ENCODE measurements around the gene GBF1.

The GBF1 gene

DNA sequence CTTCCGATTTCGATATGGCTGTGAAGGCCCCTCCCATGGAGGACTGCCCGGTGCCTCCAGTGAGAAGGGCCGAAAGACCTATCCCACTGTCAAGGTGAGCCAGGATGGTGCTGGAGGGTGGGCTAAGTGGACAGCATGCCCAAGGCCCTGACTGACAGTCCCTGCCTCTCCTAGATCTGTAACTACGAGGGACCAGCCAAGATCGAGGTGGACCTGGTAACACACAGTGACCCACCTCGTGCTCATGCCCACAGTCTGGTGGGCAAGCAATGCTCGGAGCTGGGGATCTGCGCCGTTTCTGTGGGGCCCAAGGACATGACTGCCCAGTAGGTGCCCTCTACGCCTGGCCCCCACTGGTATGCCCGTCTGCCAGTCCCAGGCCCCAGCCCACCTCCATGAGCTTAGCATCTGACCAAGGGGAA lies 151.4 kb downstream of the GBF1 start:
- no peak for FAIRE-seq

GRCh38 chr10:102397222-102398171 lies 152.2 kb downstream of the GBF1 start:
- FAIRE-seq, result no peak

DNA sequence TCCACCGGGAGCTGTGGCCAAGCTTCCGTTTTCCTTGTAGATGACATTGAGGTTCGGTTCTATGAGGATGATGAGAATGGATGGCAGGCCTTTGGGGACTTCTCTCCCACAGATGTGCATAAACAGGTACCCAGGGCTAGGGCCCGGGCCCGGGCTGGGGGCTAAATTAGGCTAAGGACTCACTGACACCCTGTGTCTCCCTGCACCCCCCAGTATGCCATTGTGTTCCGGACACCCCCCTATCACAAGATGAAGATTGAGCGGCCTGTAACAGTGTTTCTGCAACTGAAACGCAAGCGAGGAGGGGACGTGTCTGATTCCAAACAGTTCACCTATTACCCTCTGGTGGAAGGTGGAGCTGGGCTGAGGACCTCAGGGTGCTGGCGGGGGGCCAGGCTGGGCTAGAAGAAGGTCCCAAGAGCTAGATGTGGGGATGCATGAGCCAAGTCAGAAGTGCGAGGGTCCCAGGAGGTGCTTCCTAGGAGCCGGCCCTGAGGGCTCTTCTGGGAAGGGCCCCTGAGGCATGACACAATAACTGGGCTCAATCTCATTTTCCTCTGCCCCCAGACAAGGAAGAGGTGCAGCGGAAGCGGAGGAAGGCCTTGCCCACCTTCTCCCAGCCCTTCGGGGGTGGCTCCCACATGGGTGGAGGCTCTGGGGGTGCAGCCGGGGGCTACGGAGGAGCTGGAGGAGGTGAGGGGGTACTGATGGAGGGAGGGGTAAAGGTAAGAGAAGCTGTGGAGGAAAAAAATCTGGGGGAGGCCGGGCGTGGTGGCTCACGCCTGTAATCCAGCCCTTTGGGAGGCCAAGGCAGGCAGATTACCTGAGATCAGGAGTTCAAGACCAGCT lies 153.1 kb downstream of the GBF1 start:
- no peak for FAIRE-seq

- no peak for FAIRE-seq
Observed at GRCh38 chr10:102399217-102400021, 154.1 kb downstream of the GBF1 start.

DNA sequence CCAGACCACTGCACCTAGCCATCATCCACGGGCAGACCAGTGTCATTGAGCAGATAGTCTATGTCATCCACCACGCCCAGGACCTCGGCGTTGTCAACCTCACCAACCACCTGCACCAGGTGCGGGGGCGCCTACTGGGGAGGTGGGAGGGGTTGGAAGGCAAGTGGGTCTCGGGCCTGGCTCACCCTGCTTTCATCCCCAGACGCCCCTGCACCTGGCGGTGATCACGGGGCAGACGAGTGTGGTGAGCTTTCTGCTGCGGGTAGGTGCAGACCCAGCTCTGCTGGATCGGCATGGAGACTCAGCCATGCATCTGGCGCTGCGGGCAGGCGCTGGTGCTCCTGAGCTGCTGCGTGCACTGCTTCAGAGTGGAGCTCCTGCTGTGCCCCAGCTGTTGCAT lies 154.7 kb downstream of the GBF1 start:
- FAIRE-seq, result no peak

DNA sequence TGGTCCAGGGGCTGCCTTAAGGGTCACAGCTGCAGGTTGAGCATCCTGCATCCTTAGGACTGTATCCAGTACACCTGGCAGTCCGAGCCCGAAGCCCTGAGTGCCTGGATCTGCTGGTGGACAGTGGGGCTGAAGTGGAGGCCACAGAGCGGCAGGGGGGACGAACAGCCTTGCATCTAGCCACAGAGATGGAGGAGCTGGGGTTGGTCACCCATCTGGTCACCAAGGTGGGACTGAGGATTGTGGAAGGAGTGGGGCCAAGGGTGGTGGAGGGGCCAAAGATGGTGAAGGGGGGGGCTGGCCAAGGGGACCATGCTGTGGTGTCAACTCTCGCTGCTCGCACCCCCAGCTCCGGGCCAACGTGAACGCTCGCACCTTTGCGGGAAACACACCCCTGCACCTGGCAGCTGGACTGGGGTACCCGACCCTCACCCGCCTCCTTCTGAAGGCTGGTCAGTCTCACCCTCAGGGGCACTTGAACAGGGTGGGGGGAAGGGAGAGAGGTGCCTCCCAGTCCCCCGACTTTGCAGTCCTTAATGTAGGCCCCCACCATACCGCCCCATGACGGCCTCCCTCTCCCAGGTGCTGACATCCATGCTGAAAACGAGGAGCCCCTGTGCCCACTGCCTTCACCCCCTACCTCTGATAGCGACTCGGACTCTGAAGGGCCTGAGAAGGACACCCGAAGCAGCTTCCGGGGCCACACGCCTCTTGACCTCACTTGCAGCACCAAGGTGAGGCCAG lies 155.4 kb downstream of the GBF1 start:
- FAIRE-seq, result no peak

GRCh38 chr10:102401342-102401654 lies 156.0 kb downstream of the GBF1 start:
- FAIRE-seq, result no peak

GRCh38 chr10:102401735-102402511 lies 156.6 kb downstream of the GBF1 start:
- FAIRE-seq, result no peak

DNA sequence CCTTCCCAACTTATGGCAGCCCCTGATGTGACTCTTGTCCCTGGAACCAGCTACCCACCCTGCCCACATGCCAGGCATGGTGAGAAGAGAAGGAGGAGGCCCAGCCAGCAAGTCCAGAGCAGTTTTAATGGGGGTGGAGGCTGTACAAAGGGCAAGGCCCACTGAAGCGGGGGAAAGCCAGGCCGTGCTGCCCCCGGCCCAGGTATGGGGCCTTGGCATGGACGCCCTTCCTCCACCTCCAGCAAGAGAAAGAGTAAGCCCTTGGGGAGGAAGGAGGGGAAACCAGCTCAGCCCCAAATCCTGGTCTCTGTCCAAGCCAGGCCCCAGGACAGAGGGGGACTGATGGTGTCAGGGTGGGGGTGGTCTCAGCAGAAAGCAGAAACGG lies 157.2 kb downstream of the GBF1 start:
- no peak for FAIRE-seq

DNA sequence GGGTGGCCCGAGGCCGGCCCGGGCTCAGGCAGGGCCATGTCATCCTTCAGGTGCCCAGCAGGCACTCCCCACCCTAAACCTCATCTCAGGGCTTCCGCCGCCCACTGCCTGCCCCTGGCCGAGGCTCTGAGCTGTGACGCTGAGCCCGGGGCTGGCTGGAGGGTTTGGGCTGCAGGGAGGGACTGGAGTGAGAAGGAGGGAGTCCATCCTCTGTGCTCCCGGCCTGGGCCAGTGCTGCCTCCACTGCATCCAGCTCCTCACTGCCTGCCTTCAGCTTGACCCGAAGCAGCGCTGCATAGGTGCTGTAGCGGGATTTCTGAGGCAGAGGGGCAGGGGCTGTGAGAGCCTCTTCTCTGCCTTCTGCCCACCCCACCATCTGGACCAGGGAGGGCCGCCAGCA lies 157.8 kb downstream of the GBF1 start:
- FAIRE-seq, result no peak

DNA sequence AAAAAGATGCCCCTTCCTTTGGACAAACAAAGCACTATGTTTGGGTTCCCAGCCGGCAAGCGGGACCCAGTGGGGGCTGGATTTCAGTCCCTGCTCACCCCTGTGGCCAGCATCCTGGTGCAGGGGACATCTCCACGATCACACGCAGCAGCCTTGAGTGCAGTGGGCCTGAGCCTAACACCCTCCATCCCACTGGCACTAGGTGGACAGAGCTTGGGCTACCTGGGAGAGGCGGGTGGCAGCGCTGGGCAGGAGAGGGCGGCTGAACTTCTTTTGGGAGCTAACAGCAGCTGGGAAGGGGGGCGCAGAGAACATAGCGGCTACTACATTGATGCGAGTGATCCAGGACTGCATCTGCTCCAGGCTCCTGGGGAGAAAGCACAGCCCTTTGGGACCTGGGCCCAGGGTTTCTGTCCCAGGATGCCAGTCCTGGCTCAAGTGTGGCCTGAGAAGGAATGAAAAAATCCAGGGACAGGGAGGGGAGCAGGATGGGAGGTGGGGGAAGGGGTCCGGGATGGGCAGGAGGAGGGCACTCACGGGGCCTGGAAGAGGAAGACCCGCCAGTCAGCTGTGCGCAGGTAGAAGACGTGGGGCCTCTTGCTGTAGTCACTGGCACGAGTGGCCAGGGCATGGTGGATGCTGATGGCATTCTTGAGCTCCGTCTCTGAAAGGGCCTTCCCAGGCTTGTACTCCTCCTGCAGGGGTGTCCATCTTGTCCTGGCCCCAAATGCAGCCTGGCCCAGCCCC lies 159.2 kb downstream of the GBF1 start:
- no peak for FAIRE-seq

DNA sequence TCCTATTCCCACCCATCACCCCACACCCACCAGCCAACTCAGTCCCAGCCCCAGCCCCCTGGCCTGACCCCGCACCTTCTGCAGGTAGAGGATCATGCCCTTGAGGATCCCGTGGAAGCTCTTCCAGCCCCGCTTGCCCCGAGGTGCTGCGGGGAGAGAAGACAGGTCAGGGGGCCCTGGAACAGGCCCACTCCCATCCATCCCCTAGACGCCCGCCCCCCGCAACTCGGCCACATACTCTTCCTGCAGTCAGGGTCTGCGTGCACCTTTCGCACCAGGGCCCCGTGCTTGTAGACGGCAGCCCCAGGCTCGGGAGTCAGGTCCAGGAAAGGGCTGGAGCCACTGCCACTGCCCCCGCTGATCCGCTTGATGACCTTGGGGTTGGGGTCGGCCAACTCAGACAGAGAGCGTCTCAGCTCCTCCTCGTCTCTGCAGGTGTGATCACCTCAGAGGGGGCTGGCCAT lies 159.8 kb downstream of the GBF1 start:
- no peak for FAIRE-seq

- FAIRE-seq, result no peak
Observed at GRCh38 chr10:102405632-102406031, 160.3 kb downstream of the GBF1 start.

GRCh38 chr10:102406815-102407214 lies 161.5 kb downstream of the GBF1 start:
- FAIRE-seq, result no peak

DNA sequence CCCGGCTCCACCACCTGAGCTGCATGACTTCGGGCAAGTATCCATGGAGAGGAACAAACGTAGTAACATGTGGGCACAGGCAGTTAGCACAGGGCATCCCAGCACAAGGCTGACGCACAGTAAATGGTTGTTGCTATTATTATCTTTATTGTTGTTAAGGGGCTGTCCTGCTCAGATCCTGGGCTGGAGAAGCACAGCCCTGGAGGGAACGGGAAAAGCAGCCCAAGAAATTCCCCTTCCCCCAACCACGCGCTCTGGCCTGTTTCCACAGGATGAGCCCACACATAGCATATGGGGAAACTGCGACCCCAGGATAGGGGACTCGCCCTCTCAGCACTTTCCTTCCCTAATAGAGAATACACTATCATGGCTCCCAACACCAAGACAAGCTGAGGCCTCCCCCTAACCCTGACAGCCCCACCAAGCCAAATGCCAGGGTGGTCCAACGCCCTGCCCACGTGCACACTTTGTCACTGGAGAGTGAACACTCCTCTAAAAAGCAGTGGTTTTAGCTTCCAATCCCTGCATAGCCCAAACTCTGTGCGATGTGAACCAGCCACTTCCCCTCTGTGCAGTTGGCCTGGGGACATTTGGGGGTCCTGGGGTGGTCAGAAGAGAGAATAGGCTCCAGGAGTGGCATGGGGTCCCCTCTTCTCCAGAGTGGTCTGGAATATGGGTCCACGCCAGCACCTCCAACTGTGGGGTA lies 162.2 kb downstream of the GBF1 start:
- FAIRE-seq, result no peak

DNA sequence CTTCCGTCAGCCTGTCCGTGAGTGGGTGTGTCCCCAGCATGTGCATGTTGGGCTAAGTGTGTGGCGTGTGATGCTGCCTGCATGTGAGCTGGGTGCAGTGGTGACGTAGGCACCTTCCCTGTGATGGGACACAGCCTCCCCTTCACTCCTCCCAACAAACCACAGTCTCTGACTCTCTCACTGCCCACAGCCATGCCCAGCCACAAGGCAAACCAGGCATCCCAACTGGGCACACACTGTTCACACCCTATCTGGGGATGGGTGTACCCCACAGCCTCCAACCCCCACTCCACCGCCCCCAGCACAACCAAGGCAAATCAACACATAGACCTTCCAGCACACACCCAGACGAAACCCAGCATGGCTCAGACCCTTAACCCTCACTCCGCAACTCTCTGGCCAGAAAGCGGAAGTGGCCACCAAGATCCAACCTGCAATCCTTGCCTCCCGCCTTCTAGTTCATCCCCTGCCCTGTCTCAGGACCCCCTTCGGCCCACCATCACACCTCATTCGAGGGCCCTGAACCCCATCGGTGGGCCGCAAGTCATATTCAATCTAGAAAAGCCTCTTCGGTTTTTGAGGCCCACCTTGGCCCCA lies 162.9 kb downstream of the GBF1 start:
- FAIRE-seq, result no peak

DNA sequence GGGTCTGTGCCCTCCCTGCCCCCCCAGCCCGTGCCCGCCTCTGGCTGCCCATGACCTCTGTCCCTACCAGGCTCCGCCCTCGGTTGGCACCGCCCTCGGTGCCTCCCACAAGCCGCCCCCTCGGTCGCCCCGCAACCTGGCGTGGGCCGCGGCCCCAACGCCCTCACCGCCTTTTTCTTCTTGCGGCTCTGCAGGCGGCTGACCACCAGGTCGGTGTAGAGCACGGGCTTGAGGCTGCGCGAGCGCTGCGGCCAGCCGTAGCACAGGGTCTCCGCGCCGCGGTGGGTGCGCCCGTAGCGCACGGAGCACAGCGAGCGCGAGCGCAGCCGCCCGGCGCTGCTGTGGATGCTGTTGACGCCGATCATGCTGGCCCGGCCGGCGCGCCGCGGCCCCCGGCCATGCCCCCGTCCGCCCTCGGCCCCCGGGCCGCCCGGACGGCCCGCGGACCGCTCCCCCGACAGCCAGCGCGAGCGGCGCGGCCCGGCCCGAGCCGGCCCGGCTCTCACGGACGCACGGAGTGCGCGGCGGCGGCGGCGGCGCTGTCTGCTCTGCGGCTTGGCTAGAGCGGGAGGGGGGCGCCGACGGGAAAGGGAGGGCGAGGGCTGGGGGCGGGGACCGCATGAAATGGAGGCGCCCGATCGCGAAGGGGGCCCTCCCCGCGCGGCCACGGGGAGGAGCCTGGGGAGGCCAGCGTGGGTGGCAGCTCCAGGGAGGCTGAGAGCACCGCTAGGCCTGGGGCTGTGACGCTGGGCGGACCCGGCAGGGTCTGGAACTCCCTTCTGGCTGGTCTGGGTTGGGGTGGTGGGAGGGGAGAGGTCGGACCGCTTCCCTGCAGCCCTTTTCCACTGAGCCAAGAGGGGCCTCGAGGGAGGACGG lies 163.6 kb downstream of the GBF1 start:
- no peak for FAIRE-seq

DNA sequence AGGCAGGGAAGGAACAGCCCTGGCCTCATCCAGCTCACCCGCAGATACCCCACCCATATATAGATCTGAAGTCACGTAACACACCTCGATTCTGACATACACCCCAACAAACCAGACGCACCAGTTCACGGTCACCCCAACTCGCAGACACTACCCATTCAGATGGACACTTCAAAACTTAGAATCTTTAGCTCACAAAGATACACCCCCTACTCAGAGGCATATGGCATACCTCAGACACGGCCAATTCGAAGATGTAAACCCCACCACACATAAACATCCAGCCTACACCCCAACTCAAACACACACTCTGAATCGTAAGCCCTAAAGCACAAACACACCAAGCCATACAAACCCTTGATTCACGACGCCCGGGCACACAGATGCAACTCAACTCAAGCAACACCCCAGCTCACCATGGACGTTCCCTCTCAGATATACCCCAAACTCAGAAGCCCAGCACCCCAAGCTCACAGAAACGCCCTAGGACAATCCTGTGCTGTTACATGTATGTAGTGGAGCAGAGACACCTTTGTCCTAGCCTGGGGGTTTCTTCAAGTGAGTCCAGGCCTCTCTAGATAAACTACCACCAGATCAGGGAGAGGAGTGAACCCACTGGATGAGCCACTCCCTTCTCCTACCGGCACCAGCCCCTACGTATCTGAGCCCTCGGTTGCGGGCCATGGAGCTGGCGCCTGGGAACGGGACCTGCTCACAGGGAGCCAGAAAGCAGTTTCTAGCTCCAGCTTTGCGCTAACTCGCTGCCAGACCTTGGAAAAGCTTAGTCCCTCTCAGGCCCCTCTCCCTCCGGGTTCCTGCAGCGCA lies 164.5 kb downstream of the GBF1 start:
- FAIRE-seq, result no peak

All from A204.1 (cell line).